HCT116 (cell line): ENCODE results near the gene PCDHGA11. TPM values are rescaled to one million over a fixed set of nuclear protein-coding genes. Genes with fewer than 3 reads are reported as not detected.

Experiments
- ATAC-seq: fragments of 200-7000 bp; cut with Tn5 transposase; 2 replicates; pipeline ENCODE4 v1.9.1; 2020; ENCODE audit warnings: mild to moderate bottlenecking, moderate library complexity
- BruUV-seq: library from RNA; stranded (reverse); fragments of 400-500 nt; replicated peaks from 2 replicates; lab custom pipeline; 2021; lab: Mats Ljungman, UMichigan
- CTCF ChIA-PET: fragments of 300-600 bp; sonication (Branson Sonifier 250); formaldehyde crosslinking; loops from one replicate; lab custom pipeline; 2021; ENCODE audit warnings: antibody characterized with exemption; lab: Charles Lee
- POLR2A ChIA-PET: fragments of 300-600, 350-600 bp; sonication (Branson Sonifier 250); formaldehyde crosslinking; loops from one replicate; lab custom pipeline; 2021; ENCODE audit warnings: antibody characterized with exemption; lab: Charles Lee
- RAD21 ChIA-PET, 2 experiments: fragments of 300-600 bp; sonication (Branson Sonifier 250); formaldehyde crosslinking; loops; one replicate each; lab custom pipeline; 2023; ENCODE audit warnings: low total read pairs in 2 of 2; ENCODE audit not compliant: uncharacterized antibody in 2 of 2, unreplicated experiment in 2 of 2, low non-redundant PET in 1 of 2; lab: Charles Lee
- DNase-seq: peaks from one replicate; pipeline ENCODE4 v3.0.0-alpha.2; 2010; ENCODE audit warnings: low read depth, low spot score
- H2AFZ ChIP-seq: fragments of 200-600 bp; shearing (Covaris generic), sonication (generic); 2 replicates; pipeline ENCODE4 v1.6.1; 2017; ENCODE audit warnings: low read depth, mixed run types, mixed read lengths, antibody characterized with exemption, low read length; ENCODE audit not compliant: poor library complexity, severe bottlenecking
- H3K27ac ChIP-seq: 2 replicates; pipeline ENCODE4 v1.5.1; 2012; ENCODE audit warnings: low read depth, low read length
- H3K27me3 ChIP-seq: fragments of 200-600 bp; sonication (generic); 2 replicates; pipeline ENCODE4 v1.6.1; 2016; ENCODE audit warnings: mixed run types, low read length, mixed read lengths; ENCODE audit not compliant: insufficient read depth
- H3K36me3 ChIP-seq, 2 experiments: fragments of 200-500 bp in 1 of 2; fragments of 200-600 bp in 1 of 2; sonication (Bioruptor generic) in 1 of 2; sonication (generic) in 1 of 2; 2 replicates each; pipeline versions ENCODE4 v1.5.1 to v1.6.1; 2014 to 2016; ENCODE audit warnings: low read length in 2 of 2, inconsistent platforms in 1 of 2, mixed read lengths in 1 of 2, mixed run types in 1 of 2; ENCODE audit not compliant: insufficient read depth in 2 of 2, control insufficient read depth in 1 of 2
- H3K4me1 ChIP-seq, 2 experiments: fragments of 200-600 bp in 1 of 2; sonication (generic) in 1 of 2; 2 replicates each; pipeline versions ENCODE4 v1.5.1 to v1.6.1; 2012 to 2017; ENCODE audit warnings: low read length in 2 of 2, inconsistent platforms in 1 of 2, mild to moderate bottlenecking in 1 of 2, mixed read lengths in 1 of 2, mixed run types in 1 of 2, moderate library complexity in 1 of 2; ENCODE audit not compliant: insufficient read depth in 2 of 2, control insufficient read depth in 1 of 2
- H3K4me2 ChIP-seq: fragments of 200-600 bp; sonication (generic); 2 replicates; pipeline ENCODE4 v1.6.1; 2017; ENCODE audit warnings: mixed run types, low read length, mixed read lengths
- H3K4me3 ChIP-seq, 2 experiments: fragments of 200-600 bp in 1 of 2; sonication (generic) in 1 of 2; replicated peaks in 1 of 2; 2 replicates each; pipeline ENCODE4 v1.5.1; 2011 to 2016; ENCODE audit warnings: low read length in 2 of 2, control low read depth in 1 of 2, low read depth in 1 of 2, mild to moderate bottlenecking in 1 of 2, mixed read lengths in 1 of 2, mixed run types in 1 of 2
- H3K79me2 ChIP-seq: fragments of 200-600 bp; sonication (generic); 2 replicates; pipeline ENCODE4 v1.6.1; 2017; ENCODE audit warnings: mild to moderate bottlenecking, mixed run types, low read length, moderate library complexity, mixed read lengths; ENCODE audit not compliant: insufficient read depth
- H3K9ac ChIP-seq: fragments of 200-600 bp; sonication (generic); 2 replicates; pipeline ENCODE4 v1.6.1; 2016; ENCODE audit warnings: low read length, mixed read lengths
- H3K9me2 ChIP-seq: fragments of 200-600 bp; sonication (generic), shearing (Covaris generic); 2 replicates; pipeline ENCODE4 v1.6.1; 2017; ENCODE audit warnings: mixed run types, mild to moderate bottlenecking, moderate library complexity; ENCODE audit not compliant: insufficient read depth
- H3K9me3 ChIP-seq, 2 experiments: fragments of 200-500 bp in 1 of 2; fragments of 200-600 bp in 1 of 2; sonication (Bioruptor generic) in 1 of 2; sonication (generic) in 1 of 2; 2 replicates each; pipeline ENCODE4 v1.6.1; 2014 to 2017; ENCODE audit warnings: low read length in 2 of 2, mixed read lengths in 2 of 2, inconsistent platforms in 1 of 2, low read depth in 1 of 2, mild to moderate bottlenecking in 1 of 2, mixed run types in 1 of 2, moderate library complexity in 1 of 2; ENCODE audit not compliant: control insufficient read depth in 1 of 2, insufficient read depth in 1 of 2
- H4K20me1 ChIP-seq: fragments of 200-600 bp; sonication (generic), shearing (Covaris generic); 2 replicates; pipeline ENCODE4 v1.6.1; 2017; ENCODE audit warnings: mixed run types, mild to moderate bottlenecking, moderate library complexity; ENCODE audit not compliant: insufficient read depth
- CTCF ChIP-seq, 3 experiments: fragments of 200-600 bp in 1 of 3; sonication (generic) in 1 of 3; IDR thresholded peaks in 2 of 3; conservative IDR thresholded peaks in 1 of 3; 2 replicates each; pipeline ENCODE4 v1.5.1; 2012 to 2017; ENCODE audit warnings: low read depth in 2 of 3, low read length in 2 of 3, antibody characterized with exemption in 1 of 3, borderline replicate concordance in 1 of 3, control low read depth in 1 of 3, mild to moderate bottlenecking in 1 of 3, mixed read lengths in 1 of 3, mixed run types in 1 of 3, moderate library complexity in 1 of 3; ENCODE audit not compliant: insufficient read depth in 1 of 3
- JUND ChIP-seq: IDR thresholded peaks from 2 replicates; pipeline ENCODE4 v1.6.1; 2012
- TCF7L2 ChIP-seq: IDR thresholded peaks from 2 replicates; pipeline ENCODE4 v1.7.0; 2011; ENCODE audit warnings: borderline replicate concordance, inconsistent platforms; ENCODE audit not compliant: insufficient read depth, insufficient read length; ENCODE audit errors: extremely low read depth
- intact Hi-C: fragments of 100-400 bp; cut with micrococcal nuclease; formaldehyde crosslinking; loops from 2 replicates; pipeline ENCODE4 v1.10.0; 2022
- total RNA-seq: library from RNA; stranded (reverse); gene quantifications from one replicate; pipeline ENCODE4 v1.2.1, GENCODE V29; 2021; ENCODE audit not compliant: unreplicated experiment

The PCDHGA11 gene
- total RNA-seq, 1 experiment from 2014 or later: 0.39 TPM

DNA sequence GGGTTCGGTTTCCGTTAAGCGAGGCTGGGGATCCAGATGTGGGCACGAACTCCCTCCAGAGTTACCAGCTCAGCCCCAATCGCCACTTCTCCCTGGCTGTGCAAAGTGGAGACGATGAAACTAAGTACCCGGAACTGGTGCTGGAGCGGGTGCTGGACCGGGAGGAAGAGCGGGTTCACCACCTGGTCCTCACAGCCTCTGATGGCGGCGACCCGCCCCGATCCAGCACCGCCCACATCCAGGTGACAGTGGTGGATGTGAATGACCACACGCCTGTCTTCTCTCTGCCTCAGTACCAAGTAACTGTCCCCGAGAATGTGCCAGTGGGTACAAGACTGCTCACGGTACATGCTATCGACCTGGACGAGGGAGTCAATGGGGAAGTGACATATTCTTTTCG, 37.5 kb upstream of the PCDHGA11 start (continued):
- no peak for TF ChIP-seq CTCF (IDR thresholded peaks at IDR 0.05 in 2 of 3, conservative IDR thresholded peaks at IDR 0.05 in 1 of 3; ENCODE audit: borderline replicate concordance in 1 of 3, insufficient read depth in 1 of 3, low read depth in 2 of 3, low read length in 2 of 3)

DNA sequence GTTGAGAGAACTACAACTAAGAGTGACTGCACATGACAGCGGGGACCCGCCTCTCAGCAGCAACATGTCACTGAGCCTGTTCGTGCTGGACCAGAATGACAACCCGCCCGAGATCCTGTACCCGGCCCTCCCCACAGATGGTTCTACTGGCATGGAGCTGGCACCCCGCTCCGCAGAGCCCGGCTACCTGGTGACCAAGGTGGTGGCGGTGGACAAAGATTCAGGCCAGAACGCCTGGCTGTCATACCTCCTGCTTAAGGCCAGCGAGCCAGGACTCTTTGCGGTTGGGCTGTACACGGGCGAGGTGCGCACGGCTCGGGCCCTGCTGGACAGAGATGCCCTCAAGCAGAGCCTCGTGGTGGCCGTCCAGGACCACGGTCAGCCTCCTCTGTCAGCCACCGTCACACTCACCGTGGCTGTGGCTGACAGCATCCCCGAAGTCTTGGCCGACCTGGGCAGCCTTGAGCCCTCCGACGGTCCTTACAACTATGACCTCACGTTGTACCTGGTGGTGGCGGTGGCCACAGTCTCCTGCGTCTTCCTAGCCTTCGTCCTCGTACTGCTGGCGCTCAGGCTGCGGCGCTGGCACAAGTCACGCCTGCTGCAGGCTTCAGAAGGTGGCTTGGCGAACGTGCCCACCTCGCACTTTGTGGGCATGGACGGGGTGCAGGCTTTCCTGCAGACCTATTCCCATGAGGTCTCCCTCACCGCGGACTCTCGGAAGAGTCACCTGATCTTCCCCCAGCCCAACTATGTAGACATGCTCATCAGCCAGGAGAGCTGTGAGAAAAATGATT, 36.2 kb upstream of the PCDHGA11 start:
- Histone ChIP-seq H3K9me3 (no peaks in the 10 kb centered on the region; a peak in 2 of 4 replicates), H4K20me1 (no peaks in the 10 kb centered on the region), H3K36me3 (no peaks in the 10 kb centered on the region), H3K4me3 (no peak overlapping the region), H2AFZ (no peak overlapping the region), H3K4me1 (no peaks in the 10 kb centered on the region), H3K79me2 (no peaks in the 10 kb centered on the region), H3K4me2 (no peak overlapping the region), H3K27ac (no peak overlapping the region), H3K9me2 (no peaks in the 10 kb centered on the region), H3K27me3 (no peaks in the 10 kb centered on the region), H3K9ac (no peak overlapping the region)
- no peak for TF ChIP-seq TCF7L2
- TF ChIP-seq JUND: no peak
- CTCF ChIA-PET: no interaction called here
- ATAC-seq (no peak), DNase-seq (no peak)
- RAD21 ChIA-PET: no interaction called here
- no TSS peak for BruUV-seq
- intact Hi-C loops: no loop called here
- POLR2A ChIA-PET: no interaction called here
